ENCODE data around the gene INPPL1. TPM values are rescaled to one million over a fixed set of nuclear protein-coding genes. Genes with fewer than 3 reads are reported as not detected.

The INPPL1 gene
- polyA plus RNA-seq, 1 donor (not counting 4 experiments of a cell fraction or from before 2014, with no cell fraction given), result 44.0 TPM

GRCh38 chr11:72177656-72178055, 46.9 kb upstream of the INPPL1 start:
- Histone ChIP-seq H3K9ac (ENCODE audit: control insufficient read depth, extremely low read depth, insufficient read depth, low read length) (no peak overlapping the region), H3K27ac (ENCODE audit: control insufficient read depth, insufficient read depth, low read length) (no peak overlapping the region), H3K4me3 (ENCODE audit: control insufficient read depth in 2 of 3, extremely low read depth in 1 of 3, insufficient read depth in 2 of 3, low read depth in 1 of 3, low read length in 3 of 3) (no peak overlapping the region), H3K36me3 (ENCODE audit: control insufficient read depth in 2 of 2, extremely low read depth in 1 of 2, insufficient read depth in 2 of 2, low read length in 2 of 2) (no peaks in the 10 kb centered on the region), H3K4me1 (ENCODE audit: control insufficient read depth, extremely low read depth, insufficient read depth, low read length) (peaks cover 43% of the 10 kb centered on the region), H4K20me1 (ENCODE audit: control insufficient read depth, extremely low read depth, insufficient read depth, low read length) (no peaks in the 10 kb centered on the region), H3K27me3 (ENCODE audit: control insufficient read depth, extremely low read depth, insufficient read depth, low read length) (no peaks in the 10 kb centered on the region), H3K4me2 (ENCODE audit: control insufficient read depth, extremely low read depth, insufficient read depth, low read depth, low read length) (no peak overlapping the region), H3K9me1 (ENCODE audit: control insufficient read depth, extremely low read depth, insufficient read depth, low read length) (no peaks in the 10 kb centered on the region), H2AFZ (ENCODE audit: control insufficient read depth, low read length) (no peak overlapping the region), H3K9me3 (ENCODE audit: control insufficient read depth, low read depth, low read length) (no peaks in the 10 kb centered on the region), H3K79me2 (ENCODE audit: control insufficient read depth, insufficient read depth, low read length) (no peaks in the 10 kb centered on the region)
- no peak for TF ChIP-seq CTCF (optimal IDR thresholded peaks at IDR 0.05 in 1 of 3, IDR thresholded peaks at IDR 0.05 in 1 of 3, conservative IDR thresholded peaks at IDR 0.05 in 1 of 3; ENCODE audit: extremely low read depth in 1 of 3, insufficient read depth in 2 of 3, low read length in 3 of 3)
- TF ChIP-seq EZH2 (IDR thresholded peaks at IDR 0.05; ENCODE audit: low read length), result no peak
- no peak for DNase-seq (ENCODE audit: low read depth, low spot score)
- FAIRE-seq, result no peak
- dilution Hi-C loops (cut with MboI; ENCODE audit: extremely low pct_ligation_motif_present, low sequenced_read_pairs), result no loop called here

- FAIRE-seq (no peak), DNase-seq (ENCODE audit: low read depth, low spot score) (no peak)
Measured at GRCh38 chr11:72179049-72179803, 45.3 kb upstream of the INPPL1 start.

More at GRCh38 chr11:72179049-72179803, 45.3 kb upstream of the INPPL1 start:
- Histone ChIP-seq H3K9me3 (ENCODE audit: control insufficient read depth, low read depth, low read length) (no peaks in the 10 kb centered on the region), H3K27me3 (ENCODE audit: control insufficient read depth, extremely low read depth, insufficient read depth, low read length) (no peaks in the 10 kb centered on the region), H4K20me1 (ENCODE audit: control insufficient read depth, extremely low read depth, insufficient read depth, low read length) (no peaks in the 10 kb centered on the region), H3K4me1 (ENCODE audit: control insufficient read depth, extremely low read depth, insufficient read depth, low read length) (peaks cover 34% of the 10 kb centered on the region), H3K9ac (ENCODE audit: control insufficient read depth, extremely low read depth, insufficient read depth, low read length) (no peak overlapping the region), H3K79me2 (ENCODE audit: control insufficient read depth, insufficient read depth, low read length) (no peaks in the 10 kb centered on the region), H3K27ac (ENCODE audit: control insufficient read depth, insufficient read depth, low read length) (no peak overlapping the region), H3K4me3 (ENCODE audit: control insufficient read depth in 2 of 3, extremely low read depth in 1 of 3, insufficient read depth in 2 of 3, low read depth in 1 of 3, low read length in 3 of 3) (no peak overlapping the region), H2AFZ (ENCODE audit: control insufficient read depth, low read length) (no peak overlapping the region), H3K36me3 (ENCODE audit: control insufficient read depth in 2 of 2, extremely low read depth in 1 of 2, insufficient read depth in 2 of 2, low read length in 2 of 2) (no peaks in the 10 kb centered on the region), H3K4me2 (ENCODE audit: control insufficient read depth, extremely low read depth, insufficient read depth, low read depth, low read length) (no peak overlapping the region), H3K9me1 (ENCODE audit: control insufficient read depth, extremely low read depth, insufficient read depth, low read length) (no peaks in the 10 kb centered on the region)
- dilution Hi-C loops (cut with MboI; ENCODE audit: extremely low pct_ligation_motif_present, low sequenced_read_pairs), result no loop called here
- TF ChIP-seq EZH2 (IDR thresholded peaks at IDR 0.05; ENCODE audit: low read length) (no peak), CTCF (optimal IDR thresholded peaks at IDR 0.05 in 1 of 3, IDR thresholded peaks at IDR 0.05 in 1 of 3, conservative IDR thresholded peaks at IDR 0.05 in 1 of 3; ENCODE audit: extremely low read depth in 1 of 3, insufficient read depth in 2 of 3, low read length in 3 of 3) (no peak)
